ENCODE results near the gene NSMF. TPM values are rescaled to one million over a fixed set of nuclear protein-coding genes. Genes with fewer than 3 reads are reported as not detected.
A peak's percentile ranks its signal among the peaks of the same experiment; 100 is the strongest.

NSMF gene
- total and polyA plus RNA-seq, 4 donors, result 13.8 to 39.8 (median 30.1) TPM

- no peaks in the 10 kb centered on the region for H3K27me3 ChIP-seq (ENCODE audit: control insufficient read depth in 3 of 3, insufficient read depth in 3 of 3, low read length in 2 of 3)
- H3K4me3 ChIP-seq, result no peak overlapping the region
- H3K36me3 ChIP-seq (ENCODE audit: control insufficient read depth in 4 of 4, insufficient read depth in 4 of 4, low read length in 4 of 4), result peaks cover 0 to 10% (median 0%) of the 10 kb centered on the region in 4 donors
- no peak overlapping the region for H3K9ac ChIP-seq (ENCODE audit: insufficient read depth in 1 of 2, low read length in 2 of 2)
- H3K4me1 ChIP-seq (ENCODE audit: control insufficient read depth in 5 of 5, insufficient read depth in 5 of 5, low read length in 5 of 5), result peaks cover 0 to 18% (median 5%) of the 10 kb centered on the region in 5 donors
- DNase-seq, result no peak
- H3K27ac ChIP-seq (ENCODE audit: low read depth in 1 of 2, low read length in 1 of 2), result no peak overlapping the region
- TF ChIP-seq CTCF (IDR thresholded peaks at IDR 0.05; ENCODE audit: control extremely low read depth, extremely low read depth), result no peak
- WGBS, 2 donors, result 89 to 91% methylated on average over 36 of the region's 36 CpGs
- peaks cover 0 to 3% (median 0%) of the 10 kb centered on the region in 4 donors for H3K9me3 ChIP-seq (ENCODE audit: control insufficient read depth in 4 of 4, insufficient read depth in 3 of 4, low read length in 3 of 4)
- no peak for ATAC-seq (ENCODE audit: insufficient read depth, low FRiP score)
Observed at GRCh38 chr9:137449081-137449844, 9.9 kb downstream of the NSMF start.

- peaks cover 0 to 10% (median 0%) of the 10 kb centered on the region in 4 donors for H3K36me3 ChIP-seq (ENCODE audit: control insufficient read depth in 4 of 4, insufficient read depth in 4 of 4, low read length in 4 of 4)
- H3K27ac ChIP-seq (ENCODE audit: low read depth in 1 of 2, low read length in 1 of 2), result no peak overlapping the region
- H3K4me1 ChIP-seq (ENCODE audit: control insufficient read depth in 5 of 5, insufficient read depth in 5 of 5, low read length in 5 of 5), result peaks cover 0 to 18% (median 4%) of the 10 kb centered on the region in 5 donors
- no peak for TF ChIP-seq CTCF (IDR thresholded peaks at IDR 0.05; ENCODE audit: control extremely low read depth, extremely low read depth)
- no peaks in the 10 kb centered on the region for H3K27me3 ChIP-seq (ENCODE audit: control insufficient read depth in 3 of 3, insufficient read depth in 3 of 3, low read length in 2 of 3)
- no peak for ATAC-seq (ENCODE audit: insufficient read depth, low FRiP score)
- no peak for DNase-seq
- H3K9ac ChIP-seq (ENCODE audit: insufficient read depth in 1 of 2, low read length in 2 of 2), result no peak overlapping the region
- peaks cover 0 to 3% (median 0%) of the 10 kb centered on the region in 4 donors for H3K9me3 ChIP-seq (ENCODE audit: control insufficient read depth in 4 of 4, insufficient read depth in 3 of 4, low read length in 3 of 4)
- no peak overlapping the region for H3K4me3 ChIP-seq
- WGBS, 2 donors, result 91 to 93% methylated on average over 16 of the region's 16 CpGs
Observed at GRCh38 chr9:137448602-137448962, 10.6 kb downstream of the NSMF start.

- no peaks in the 10 kb centered on the region for H3K27me3 ChIP-seq (ENCODE audit: control insufficient read depth in 3 of 3, insufficient read depth in 3 of 3, low read length in 2 of 3)
- no peak overlapping the region for H3K4me3 ChIP-seq
- H3K27ac ChIP-seq (ENCODE audit: low read depth in 1 of 2, low read length in 1 of 2), result no peak overlapping the region
- 88 to 93% methylated on average over 27 of the region's 27 CpGs for WGBS, 2 donors
- H3K4me1 ChIP-seq (ENCODE audit: control insufficient read depth in 5 of 5, insufficient read depth in 5 of 5, low read length in 5 of 5), result peaks cover 0 to 14% (median 4%) of the 10 kb centered on the region in 5 donors
- ATAC-seq (ENCODE audit: insufficient read depth, low FRiP score) (no peak), DNase-seq (peak; percentile 60 to 67 (median 65))
- peaks cover 0 to 10% (median 0%) of the 10 kb centered on the region in 4 donors for H3K36me3 ChIP-seq (ENCODE audit: control insufficient read depth in 4 of 4, insufficient read depth in 4 of 4, low read length in 4 of 4)
- H3K9me3 ChIP-seq (ENCODE audit: control insufficient read depth in 4 of 4, insufficient read depth in 3 of 4, low read length in 3 of 4), result peaks cover 0 to 3% (median 0%) of the 10 kb centered on the region in 4 donors
- no peak for TF ChIP-seq CTCF (IDR thresholded peaks at IDR 0.05; ENCODE audit: control extremely low read depth, extremely low read depth)
- no peak overlapping the region for H3K9ac ChIP-seq (ENCODE audit: insufficient read depth in 1 of 2, low read length in 2 of 2)
Observed at GRCh38 chr9:137447722-137448601, 11.2 kb downstream of the NSMF start.

Measured in lung (tissue), 12 donors.